HepG2 (cell line): ENCODE data around the gene TRERF1. TPM values are rescaled to one million over a fixed set of nuclear protein-coding genes. Genes with fewer than 3 reads are reported as not detected.

Experiments
- ATAC-seq: fragments of 200-7000 bp; cut with Tn5 transposase; 3 replicates; pipeline ENCODE4 v1.9.1; 2020; ENCODE audit warnings: mild to moderate bottlenecking, moderate library complexity
- BruUV-seq: library from RNA; stranded (reverse); fragments of 400-500 nt; replicated peaks from 2 replicates; lab custom pipeline; 2021; lab: Mats Ljungman, UMichigan
- CTCF ChIA-PET: fragments of 300-600 bp; formaldehyde crosslinking; extraction: SDS; loops from one replicate; lab custom pipeline; 2021; ENCODE audit warnings: low total read pairs, inconsistent platforms, low intra/inter-chr PET ratio; lab: Yijun Ruan, JAX
- POLR2A ChIA-PET: fragments of 350-600 bp; sonication (Branson Sonifier 250); formaldehyde crosslinking; loops from one replicate; lab custom pipeline; 2020; ENCODE audit warnings: antibody characterized with exemption, inconsistent platforms; lab: Yijun Ruan, JAX
- DNase-seq: peaks from one replicate; pipeline ENCODE4 v3.0.0-alpha.2; 2015; ENCODE audit warnings: low spot score
- FAIRE-seq: peaks from 3 replicates; lab custom pipeline; 2011; peaks lifted over from hg19 to GRCh38; lab: Jason Lieb, UNC
- H2AFZ ChIP-seq: one replicate; pipeline ENCODE4 v1.6.1; 2011; ENCODE audit warnings: low read length, inconsistent platforms
- H3K27ac ChIP-seq: fragments of 300-600 bp; 3 replicates; pipeline ENCODE4 v1.8.0; 2011; ENCODE audit warnings: mixed run types, mild to moderate bottlenecking, mixed read lengths, low read length, inconsistent platforms; ENCODE audit not compliant: insufficient read depth; ENCODE audit errors: extremely low read length
- H3K27me3 ChIP-seq, 2 experiments: fragments of 200-600 bp in 1 of 2; 2 replicates in 1 of 2; 3 replicates in 1 of 2; pipeline versions ENCODE4 v1.6.0 to v1.8.0; 2011; ENCODE audit warnings: low read length in 2 of 2, mild to moderate bottlenecking in 2 of 2, moderate library complexity in 2 of 2, inconsistent platforms in 1 of 2; ENCODE audit not compliant: insufficient read depth in 2 of 2, control insufficient read depth in 1 of 2
- H3K36me3 ChIP-seq, 2 experiments: fragments of 200-600 bp in 1 of 2; replicated peaks in 1 of 2; 2 replicates in 1 of 2; 3 replicates in 1 of 2; pipeline versions ENCODE4 v1.5.1 to v1.8.0; 2011; ENCODE audit warnings: low read length in 2 of 2, inconsistent platforms in 1 of 2; ENCODE audit not compliant: insufficient read depth in 2 of 2, control insufficient read depth in 1 of 2
- H3K4me1 ChIP-seq: 2 replicates; pipeline ENCODE4 v1.5.1; 2012; ENCODE audit warnings: low read length, inconsistent platforms; ENCODE audit not compliant: insufficient read depth
- H3K4me2 ChIP-seq: 2 replicates; pipeline ENCODE4 v1.6.0; 2011; ENCODE audit warnings: low read depth, low read length, inconsistent platforms
- H3K4me3 ChIP-seq, 3 experiments: fragments of 200-600 bp in 1 of 3; sonication (generic), shearing (Covaris generic) in 1 of 3; replicated peaks in 1 of 3; 2 replicates each; pipeline ENCODE4 v1.5.1; 2011 to 2016; ENCODE audit warnings: low read length in 3 of 3, inconsistent platforms in 2 of 3, low read depth in 2 of 3, mild to moderate bottlenecking in 2 of 3, control low read depth in 1 of 3, mixed read lengths in 1 of 3; ENCODE audit not compliant: insufficient read depth in 1 of 3
- H3K79me2 ChIP-seq: one replicate; pipeline ENCODE4 v1.6.1; 2011; ENCODE audit warnings: low read length, inconsistent platforms; ENCODE audit not compliant: insufficient read depth
- H3K9ac ChIP-seq: 2 replicates; pipeline ENCODE4 v1.6.0; 2011; ENCODE audit warnings: mild to moderate bottlenecking, low read depth, low read length, inconsistent platforms; ENCODE audit not compliant: insufficient read depth
- H3K9me3 ChIP-seq: 2 replicates; pipeline ENCODE4 v1.5.1; 2012; ENCODE audit warnings: mild to moderate bottlenecking, low read length
- H4K20me1 ChIP-seq: 2 replicates; pipeline ENCODE4 v1.6.0; 2011; ENCODE audit warnings: inconsistent platforms, mild to moderate bottlenecking, low read length, moderate library complexity; ENCODE audit not compliant: insufficient read depth
- DMAP1 ChIP-seq: IDR thresholded peaks from 2 replicates; pipeline ENCODE4 v1.6.1; 2016
- FOXA1 ChIP-seq, 2 experiments: fragments of 450-650 bp in 1 of 2; sonication (generic) in 1 of 2; formaldehyde crosslinking in 1 of 2; IDR thresholded peaks; 2 replicates each; pipeline versions ENCODE4 v1.4.0 to v1.6.1; 2016 to 2020; ENCODE audit warnings: missing genetic modification reagents in 1 of 2
- GMEB2 ChIP-seq: IDR thresholded peaks from 2 replicates; pipeline ENCODE4 v1.6.1; 2016; ENCODE audit warnings: missing biosample characterization, missing genetic modification reagents, low read depth
- KDM5B ChIP-seq: sonication (generic); formaldehyde crosslinking; IDR thresholded peaks from 2 replicates; pipeline ENCODE4 v1.4.0; 2020; ENCODE audit warnings: missing genetic modification reagents, mild to moderate bottlenecking, borderline replicate concordance
- SMAD1 ChIP-seq: sonication (generic); formaldehyde crosslinking; IDR thresholded peaks from 2 replicates; pipeline ENCODE4 v1.4.0; 2020; ENCODE audit warnings: missing genetic modification reagents, low read depth, mild to moderate bottlenecking, borderline replicate concordance
- ZNF205 ChIP-seq: IDR thresholded peaks from 2 replicates; pipeline ENCODE4 v1.6.1; 2018; ENCODE audit warnings: missing biosample characterization, missing genetic modification reagents
- ZNF280B ChIP-seq: sonication (generic); formaldehyde crosslinking; IDR thresholded peaks from 2 replicates; pipeline ENCODE4 v1.5.0; 2020; ENCODE audit warnings: missing genetic modification reagents, mild to moderate bottlenecking, borderline replicate concordance
- ZNF530 ChIP-seq: sonication (generic); formaldehyde crosslinking; IDR thresholded peaks from 2 replicates; pipeline ENCODE4 v1.5.0; 2020; ENCODE audit warnings: low read depth, mild to moderate bottlenecking, missing genetic modification reagents
- ZNF782 ChIP-seq: sonication (generic); formaldehyde crosslinking; IDR thresholded peaks from 2 replicates; pipeline ENCODE4 v1.4.0; 2020; ENCODE audit warnings: missing genetic modification reagents, mild to moderate bottlenecking, borderline replicate concordance
- ZSCAN22 ChIP-seq: sonication (generic); formaldehyde crosslinking; IDR thresholded peaks from 2 replicates; pipeline ENCODE4 v1.4.0; 2020; ENCODE audit warnings: mild to moderate bottlenecking, missing genetic modification reagents
- ZSCAN25 ChIP-seq: sonication (generic); formaldehyde crosslinking; IDR thresholded peaks from 2 replicates; pipeline ENCODE4 v1.8.0; 2022; ENCODE audit warnings: mild to moderate bottlenecking, missing genetic modification reagents
- ZSCAN9 ChIP-seq: IDR thresholded peaks from 2 replicates; pipeline ENCODE4 v1.6.1; 2016; ENCODE audit warnings: borderline replicate concordance
- WGBS: methylation state at CpG from one replicate; pipeline ENCODE4 v1.1.6; 2017; ENCODE audit warnings: low lambda C conversion rate; 5-methylcytosine and 5-hydroxymethylcytosine counted together
- in situ Hi-C: cut with HindIII; loops from 2 replicates; pipeline ENCODE4 v1.10.0; 2017; ENCODE audit warnings: low pct_unique_long_range_greater_than_20kb; ENCODE audit not compliant: extremely low pct_ligation_motif_present
- intact Hi-C: fragments of 100-400 bp; cut with micrococcal nuclease; formaldehyde crosslinking; loops from one replicate; pipeline ENCODE4 v1.10.0; 2022; ENCODE audit not compliant: unreplicated experiment
- polyA plus RNA-seq, 8 experiments: library from polyadenylated mRNA; depleted of rRNA in 3 of 8; stranded (reverse) in 7 of 8; unstranded in 1 of 8; fragments of >200 nt; fragmentation: Illumina TruSeq in 4 of 8; extraction: Trizol in 4 of 8; gene quantifications; 2 replicates each; pipeline versions ENCODE4 v1.2.1 to v1.2.3, GENCODE V29; 2011 to 2016; ENCODE audit warnings: low read depth in 4 of 8, missing spikeins in 1 of 8, mixed read lengths in 1 of 8; ENCODE audit not compliant: insufficient read depth in 1 of 8
- total RNA-seq, 5 experiments: library from RNA; depleted of rRNA; stranded (reverse); fragments of >200 nt; fragmentation: Illumina TruSeq; extraction: Trizol; gene quantifications; 2 replicates each; pipeline ENCODE4 v1.2.3, GENCODE V29; 2016; ENCODE audit warnings: low read depth in 1 of 5

TRERF1 gene
- total and polyA plus RNA-seq, 2 of the 13 experiments (the other 11 are each of a cell fraction or from before 2014, with no cell fraction given) = 0.02 TPM; not detected in 1

GRCh38 chr6:42410861-42411260 is 40.9 kb downstream of the TRERF1 start (continued):
- TF ChIP-seq ZSCAN22 (CRISPR knock-in tag) = no peak

GRCh38 chr6:42409581-42409980 is 42.1 kb downstream of the TRERF1 start:
- H4K20me1 ChIP-seq = no peaks in the 10 kb centered on the region
- H3K27ac ChIP-seq = no peak overlapping the region
- no peaks in the 10 kb centered on the region for H3K4me1 ChIP-seq
- no peak overlapping the region for H3K4me3 ChIP-seq
- WGBS = 0% methylated on average over 2 of the region's 2 CpGs
- FAIRE-seq (no peak), ATAC-seq (no peak), DNase-seq (no peak)
- no peaks in the 10 kb centered on the region for H3K36me3 ChIP-seq
- H3K9ac ChIP-seq = no peak overlapping the region
- no peaks in the 10 kb centered on the region for H3K79me2 ChIP-seq
- in situ Hi-C loops = no loop called here
- H3K4me2 ChIP-seq = no peak overlapping the region
- no peak for TF ChIP-seq FOXA1 (IDR thresholded peaks at IDR 0.05)
- TF ChIP-seq FOXA1 (CRISPR knock-in tag; IDR thresholded peaks at IDR 0.05) = no peak
- no peak for TF ChIP-seq ZSCAN9
- TF ChIP-seq ZNF530 (CRISPR knock-in tag) = no peak
- intact Hi-C loops = no loop called here
- ChIA-PET CTCF (no interaction called here), POLR2A (no interaction called here)
- no TSS peak for BruUV-seq
- H3K27me3 ChIP-seq = peaks cover 2 to 4% of the 10 kb centered on the region in 2 experiments; a peak in 2 of 5 replicates
- H2AFZ ChIP-seq = no peak overlapping the region
- no peaks in the 10 kb centered on the region for H3K9me3 ChIP-seq

- H3K27ac ChIP-seq = no peak overlapping the region
- no peak overlapping the region for H3K4me3 ChIP-seq
- no peaks in the 10 kb centered on the region for H4K20me1 ChIP-seq
- no peaks in the 10 kb centered on the region for H3K9me3 ChIP-seq
- H3K9ac ChIP-seq = no peak overlapping the region
- intact Hi-C loops (no loop called here), in situ Hi-C loops (no loop called here)
- no peaks in the 10 kb centered on the region for H3K4me1 ChIP-seq
- WGBS = 60% methylated on average over 8 of the region's 8 CpGs
- peaks cover 2 to 18% of the 10 kb centered on the region in 2 experiments; a peak in 3 of 5 replicates for H3K27me3 ChIP-seq
- no peaks in the 10 kb centered on the region for H3K79me2 ChIP-seq
- no TSS peak for BruUV-seq
- ChIA-PET CTCF (no interaction called here), POLR2A (no interaction called here)
- H3K36me3 ChIP-seq = no peaks in the 10 kb centered on the region
- H3K4me2 ChIP-seq = no peak overlapping the region
- DNase-seq = no peak
- FAIRE-seq = no peak
- ATAC-seq = no peak
- no peak overlapping the region for H2AFZ ChIP-seq
- TF ChIP-seq KDM5B (CRISPR knock-in tag) (no peak), ZNF205 (CRISPR knock-in tag) (no peak), ZNF782 (CRISPR knock-in tag) (no peak), GMEB2 (CRISPR knock-in tag) (no peak), SMAD1 (CRISPR knock-in tag) (no peak), ZNF280B (CRISPR knock-in tag) (no peak), DMAP1 (CRISPR knock-in tag) (no peak), ZSCAN25 (CRISPR knock-in tag) (no peak)
Measured at GRCh38 chr6:42407379-42407778, 44.3 kb downstream of the TRERF1 start.
